Effector CD4-positive, alpha-beta T cell (primary cell): ENCODE results near the gene MTM1.

Source experiments
- DNase-seq: peaks from one replicate; pipeline ENCODE4 v3.0.0-alpha.2; 2020

MTM1 gene

GRCh38 chrX:150551963-150552362 lies 16.5 kb upstream of the MTM1 start:
- no peak for DNase-seq

GRCh38 chrX:150558424-150558823 lies 10.0 kb upstream of the MTM1 start:
- no peak for DNase-seq

- DNase-seq, result no peak
Observed at GRCh38 chrX:150564838-150565237, 3.6 kb upstream of the MTM1 start.

GRCh38 chrX:150565551-150565950 lies 2.9 kb upstream of the MTM1 start:
- no peak for DNase-seq

GRCh38 chrX:150566734-150567182 lies 1.7 kb upstream of the MTM1 start:
- DNase-seq, result no peak

- DNase-seq, result no peak
Observed at GRCh38 chrX:150567645-150568319, 639 bp upstream of the MTM1 start.

GRCh38 chrX:150569155-150569477 lies 695 bp downstream of the MTM1 start:
- DNase-seq, result peak; percentile 22

- DNase-seq, result no peak
Observed at GRCh38 chrX:150570512-150570911, 2.1 kb downstream of the MTM1 start.

- no peak for DNase-seq
Observed at GRCh38 chrX:150572206-150572605, 3.8 kb downstream of the MTM1 start.

- DNase-seq, result no peak
Observed at GRCh38 chrX:150573106-150573505, 4.7 kb downstream of the MTM1 start.

- DNase-seq, result no peak
Observed at GRCh38 chrX:150573702-150574101, 5.3 kb downstream of the MTM1 start.

- no peak for DNase-seq
Observed at GRCh38 chrX:150574559-150575418, 6.4 kb downstream of the MTM1 start.

- DNase-seq, result peak; percentile 49
Observed at GRCh38 chrX:150575419-150575814, 7.0 kb downstream of the MTM1 start.

GRCh38 chrX:150577174-150577573 lies 8.8 kb downstream of the MTM1 start:
- DNase-seq, result no peak

- no peak for DNase-seq
Observed at GRCh38 chrX:150581093-150581775, 12.8 kb downstream of the MTM1 start.

GRCh38 chrX:150582338-150582948 lies 14.0 kb downstream of the MTM1 start:
- DNase-seq, result no peak

- DNase-seq, result peak; percentile 36
Observed at GRCh38 chrX:150587585-150588503, 19.4 kb downstream of the MTM1 start.

- no peak for DNase-seq
Observed at GRCh38 chrX:150594584-150594983, 26.2 kb downstream of the MTM1 start.

- no peak for DNase-seq
Observed at GRCh38 chrX:150599226-150599625, 30.8 kb downstream of the MTM1 start.

GRCh38 chrX:150602296-150602695 lies 33.9 kb downstream of the MTM1 start:
- no peak for DNase-seq

- no peak for DNase-seq
Observed at GRCh38 chrX:150602743-150603142, 34.3 kb downstream of the MTM1 start.

GRCh38 chrX:150605603-150606002 lies 37.2 kb downstream of the MTM1 start:
- no peak for DNase-seq
